HG03575 (cell line): Measurements from ENCODE around the gene CELF4.

Experiments
- ATAC-seq: cut with Tn5 transposase; IDR thresholded peaks from one replicate; pipeline ENCODE4 v1.9.1; 2021; ENCODE audit not compliant: unreplicated experiment, insufficient number of reproducible peaks, low FRiP score; ENCODE audit errors: extremely low read depth

CELF4 gene

GRCh38 chr18:37409878-37410277 lies 155.7 kb downstream of the CELF4 start:
- no peak for ATAC-seq

DNA sequence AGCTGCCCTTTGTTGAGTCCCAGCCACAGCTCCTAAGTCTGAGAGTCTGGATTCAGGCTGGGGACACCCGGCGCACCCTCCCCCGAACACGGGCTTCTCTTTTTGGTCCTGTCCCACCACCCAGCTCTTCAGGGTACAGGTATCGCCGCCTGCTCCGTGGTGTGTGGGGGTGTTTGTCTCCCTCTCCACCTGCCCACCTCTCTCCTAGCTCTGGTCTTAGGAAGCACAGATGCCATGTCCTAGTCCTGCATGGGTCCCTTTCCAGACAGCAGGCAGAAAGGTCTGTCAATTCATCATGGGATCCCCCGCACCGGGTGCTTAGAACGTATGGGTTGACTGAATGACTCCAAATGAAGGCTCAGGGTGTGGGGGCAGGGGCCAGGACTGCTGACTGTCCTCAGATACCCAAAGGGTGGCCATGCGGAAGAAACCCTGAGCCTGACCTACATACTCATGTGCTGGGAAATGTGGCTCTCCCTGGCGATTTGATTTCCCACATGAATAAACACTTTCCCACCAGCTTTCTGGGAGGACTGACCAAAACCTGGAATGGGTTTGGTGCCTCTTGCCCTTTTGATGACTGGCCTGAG lies 156.8 kb downstream of the CELF4 start:
- ATAC-seq: no peak

- ATAC-seq: no peak
Measured at GRCh38 chr18:37407571-37407970, 158.0 kb downstream of the CELF4 start.

DNA sequence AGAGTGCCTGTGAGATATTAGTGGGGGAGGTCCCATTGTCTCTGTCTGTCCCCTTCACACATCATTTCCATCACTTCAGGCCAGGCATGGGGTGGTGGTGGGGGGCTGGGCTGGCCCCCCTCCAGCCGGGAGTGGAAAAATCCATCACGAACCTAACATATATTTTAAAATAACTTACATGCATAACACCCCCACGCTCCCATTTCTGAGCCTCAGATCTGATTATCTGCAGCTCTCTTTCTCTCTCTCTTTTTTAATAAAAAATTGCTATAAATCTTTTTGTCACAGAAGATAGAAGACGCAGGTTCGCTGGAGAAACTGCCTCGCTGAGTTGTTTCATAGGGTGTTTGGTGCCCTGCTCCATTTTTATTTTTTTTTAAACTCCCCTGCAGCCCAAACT lies 159.8 kb downstream of the CELF4 start:
- no peak for ATAC-seq

GRCh38 chr18:37405229-37405628 lies 160.4 kb downstream of the CELF4 start:
- ATAC-seq: no peak

GRCh38 chr18:37403788-37404187 lies 161.8 kb downstream of the CELF4 start:
- no peak for ATAC-seq

GRCh38 chr18:37403100-37403781 lies 162.4 kb downstream of the CELF4 start:
- ATAC-seq: no peak

DNA sequence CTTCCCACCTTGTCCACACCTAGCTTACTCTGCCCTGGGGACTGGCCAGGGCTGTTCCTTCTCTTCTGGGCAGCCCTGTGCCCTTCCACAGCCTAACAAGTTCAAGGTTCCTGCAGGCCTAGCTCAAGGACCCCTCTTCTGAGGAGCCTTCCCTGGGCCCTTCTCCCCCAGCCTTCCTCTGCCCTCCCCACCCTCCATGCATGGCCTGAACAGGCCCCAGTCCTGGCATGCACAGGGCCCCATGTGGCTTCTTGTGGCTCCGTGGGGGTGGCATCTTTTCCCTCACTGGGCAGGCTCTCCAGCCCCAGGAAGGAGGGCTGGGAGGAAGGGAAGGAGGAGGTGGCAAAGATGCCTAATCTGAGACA lies 162.9 kb downstream of the CELF4 start:
- no peak for ATAC-seq

- no peak for ATAC-seq
Measured at GRCh38 chr18:37400802-37401201, 164.8 kb downstream of the CELF4 start.

GRCh38 chr18:37398248-37398920 lies 167.2 kb downstream of the CELF4 start:
- no peak for ATAC-seq

- ATAC-seq: no peak
Measured at GRCh38 chr18:37397814-37398213, 167.8 kb downstream of the CELF4 start.

GRCh38 chr18:37396971-37397720 lies 168.5 kb downstream of the CELF4 start:
- ATAC-seq: no peak

- no peak for ATAC-seq
Measured at GRCh38 chr18:37395631-37396030, 170.0 kb downstream of the CELF4 start.

DNA sequence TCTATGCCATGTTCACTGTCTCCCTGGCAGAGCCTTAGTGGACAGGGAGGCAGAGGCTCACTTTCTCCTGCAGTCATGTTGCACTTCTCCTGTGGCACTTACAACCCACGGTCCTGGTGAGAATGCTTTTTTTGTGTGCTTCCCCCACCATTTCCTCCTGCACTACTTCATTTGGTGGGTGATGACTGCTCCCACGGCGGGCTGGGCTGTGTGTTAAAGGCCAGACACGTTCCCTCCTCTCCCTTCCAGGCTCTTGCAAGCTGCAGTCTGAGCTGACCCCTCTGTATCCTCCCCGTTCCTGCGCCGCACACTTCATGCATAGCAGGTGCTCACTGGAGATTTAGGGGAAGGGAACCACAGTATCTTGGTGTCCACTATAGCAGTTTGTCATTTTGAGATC lies 170.5 kb downstream of the CELF4 start:
- ATAC-seq: no peak

DNA sequence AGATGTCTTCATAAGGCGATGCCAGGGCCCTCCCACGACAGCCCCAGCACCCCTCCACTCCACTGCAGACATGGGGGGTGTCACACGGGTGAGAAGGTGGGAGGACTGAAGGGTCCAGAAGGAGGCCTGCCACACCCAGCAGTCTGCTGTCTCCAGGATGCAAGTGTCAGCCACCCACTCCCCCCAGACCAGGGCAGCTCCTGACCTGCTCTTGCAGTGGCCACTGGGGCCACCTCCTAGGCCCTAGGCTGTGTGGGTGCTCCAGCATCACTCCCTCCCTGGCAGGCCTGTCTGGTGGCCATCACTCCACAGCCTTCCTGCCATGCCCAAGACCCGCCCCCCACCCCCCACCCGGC lies 171.0 kb downstream of the CELF4 start:
- ATAC-seq: no peak

DNA sequence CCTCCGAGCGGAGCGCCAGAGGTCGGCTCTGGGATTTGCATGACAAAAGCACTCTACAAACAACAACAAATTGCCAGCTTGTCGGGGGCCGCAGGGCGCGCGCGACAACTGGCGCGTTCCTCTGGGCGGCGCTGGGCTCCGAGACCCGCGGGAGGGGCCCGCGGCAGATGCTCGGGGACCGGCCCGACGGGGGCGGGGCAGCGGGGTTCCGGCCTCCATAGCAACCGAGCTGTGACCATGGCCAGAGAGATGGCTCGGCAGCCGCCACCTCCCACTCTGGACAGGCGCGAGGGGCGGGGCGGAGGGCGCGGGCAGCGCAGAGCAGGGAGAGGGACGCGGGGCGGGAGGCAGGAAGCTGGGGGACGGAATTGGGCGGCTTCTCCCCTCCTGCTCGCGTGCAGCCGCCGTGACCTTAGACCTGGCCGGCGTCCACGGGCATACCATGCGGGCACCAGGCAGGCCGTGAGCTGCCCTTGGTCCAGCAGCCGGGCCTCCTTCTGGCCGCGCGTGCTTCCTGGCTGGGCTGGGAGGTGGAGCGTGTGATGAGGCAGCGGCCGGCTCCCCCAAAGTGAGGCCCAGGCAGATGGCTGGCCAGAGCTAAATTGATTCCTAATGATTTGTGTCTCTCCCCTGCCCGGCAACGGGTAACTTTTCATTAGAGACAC lies 171.5 kb downstream of the CELF4 start:
- ATAC-seq: no peak

- ATAC-seq: no peak
Measured at GRCh38 chr18:37393221-37393827, 172.3 kb downstream of the CELF4 start.

DNA sequence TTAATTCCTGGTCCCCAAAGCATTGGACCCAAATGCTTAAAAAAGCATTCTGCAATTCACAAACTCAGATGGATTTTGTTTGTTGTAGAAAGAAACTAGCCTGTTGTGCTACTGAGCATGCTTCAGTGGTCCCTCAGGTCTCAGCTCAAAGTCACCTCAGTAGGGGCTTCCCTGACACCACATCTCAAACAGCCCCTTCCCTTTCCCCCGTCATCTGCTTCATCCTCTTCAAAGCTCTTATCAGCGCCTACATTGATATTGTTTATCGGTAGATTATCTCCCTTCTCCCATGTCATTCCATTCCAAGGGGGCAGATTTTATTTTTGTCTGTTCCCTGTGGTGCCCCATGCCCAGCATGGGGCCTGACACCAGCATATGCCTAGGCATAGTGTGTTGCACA lies 172.9 kb downstream of the CELF4 start:
- no peak for ATAC-seq
